Stimulated activated memory B cell treated with anti-CD40 and anti-IgM and Interleukin-4, amounts not matched to agents 10 μg/mL and 1 μg/mL and 100 μg/mL, for 72 hours (primary cell): Measurements from ENCODE around the gene GNG2.

ENCODE experiments used
- ATAC-seq: fragments of 150-1000 bp; cut with Tn5 transposase; 2 replicates; pipeline ENCODE4 v1.10.0; 2021
- H3K27ac Mint-ChIP-seq: one replicate; pipeline ENCODE4 v1.8.0; 2022; ENCODE audit warnings: mild to moderate bottlenecking, mixed read lengths
- H3K27me3 Mint-ChIP-seq: one replicate; pipeline ENCODE4 v1.8.0; 2022; ENCODE audit warnings: mixed read lengths
- H3K36me3 Mint-ChIP-seq: one replicate; pipeline ENCODE4 v1.8.0; 2022; ENCODE audit warnings: mixed read lengths
- H3K4me1 Mint-ChIP-seq: one replicate; pipeline ENCODE4 v1.8.0; 2022; ENCODE audit warnings: mixed read lengths
- H3K4me3 Mint-ChIP-seq: one replicate; pipeline ENCODE4 v1.8.0; 2022; ENCODE audit warnings: mild to moderate bottlenecking, moderate library complexity, mixed read lengths
- H3K9me3 Mint-ChIP-seq: one replicate; pipeline ENCODE4 v1.8.0; 2022; ENCODE audit warnings: mixed read lengths

Gene GNG2

DNA sequence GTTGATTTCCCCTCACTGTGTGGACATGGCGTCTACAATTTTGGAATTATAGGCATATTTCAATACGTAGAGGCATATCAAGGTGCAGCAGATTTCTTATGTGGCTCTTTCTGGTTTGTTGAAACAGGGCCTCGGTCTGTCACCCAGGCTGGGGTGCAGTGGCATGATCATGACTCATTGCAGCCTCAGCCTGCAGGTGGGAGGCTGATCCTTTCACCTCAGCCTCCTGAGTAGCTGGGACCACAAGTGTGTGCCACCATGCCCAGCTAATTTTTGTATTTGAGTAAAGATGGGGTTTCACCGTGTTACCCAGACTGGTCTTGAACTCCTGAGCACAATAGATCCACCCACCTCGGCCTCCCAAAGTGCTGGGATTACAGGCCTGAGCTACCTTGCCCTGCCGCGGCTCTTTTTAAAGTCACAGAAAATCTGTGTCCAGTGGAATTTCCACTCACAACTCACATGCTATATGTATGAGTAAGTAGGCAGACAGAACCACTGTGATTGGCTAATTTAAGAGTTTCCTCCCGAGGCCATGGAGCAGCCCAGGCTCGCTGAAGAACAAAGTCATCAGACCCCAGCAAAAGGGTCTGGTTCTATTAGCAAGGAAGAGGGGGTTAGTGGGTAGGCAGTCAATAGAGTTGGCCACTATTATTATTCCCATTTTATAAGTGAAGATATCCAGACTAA is 9.1 kb downstream of the GNG2 start:
- ATAC-seq = no peak
- H3K9me3 Mint-ChIP-seq = no peaks in the 10 kb centered on the region
- H3K27ac Mint-ChIP-seq = no peak overlapping the region
- peaks cover 48% of the 10 kb centered on the region for H3K4me1 Mint-ChIP-seq
- peak overlapping the region; percentile 36 for H3K4me3 Mint-ChIP-seq
- H3K27me3 Mint-ChIP-seq = no peaks in the 10 kb centered on the region
- H3K36me3 Mint-ChIP-seq = peaks cover 10% of the 10 kb centered on the region

DNA sequence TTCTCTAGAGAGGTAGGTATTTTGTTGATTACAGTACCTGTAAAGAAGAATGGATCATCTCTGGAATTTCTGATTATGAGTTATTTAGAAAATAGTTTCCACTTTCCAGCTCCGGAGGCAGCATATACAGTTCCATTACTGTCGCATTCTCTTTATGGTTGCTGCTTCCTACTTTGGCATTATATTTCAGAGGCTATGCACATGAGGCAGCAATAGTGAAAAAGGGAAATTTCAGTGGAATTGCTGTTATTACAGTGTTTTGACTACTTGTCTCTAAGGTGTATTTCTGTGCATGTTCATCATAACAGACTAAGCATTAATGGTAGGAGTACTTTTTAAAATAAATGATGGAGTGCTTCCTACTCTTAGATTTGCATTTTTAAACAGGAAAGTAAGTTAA is 10.2 kb downstream of the GNG2 start:
- H3K36me3 Mint-ChIP-seq = peaks cover 10% of the 10 kb centered on the region
- H3K4me3 Mint-ChIP-seq = no peak overlapping the region
- no peaks in the 10 kb centered on the region for H3K9me3 Mint-ChIP-seq
- no peak for ATAC-seq
- no peak overlapping the region for H3K27ac Mint-ChIP-seq
- H3K4me1 Mint-ChIP-seq = peaks cover 47% of the 10 kb centered on the region
- no peaks in the 10 kb centered on the region for H3K27me3 Mint-ChIP-seq

DNA sequence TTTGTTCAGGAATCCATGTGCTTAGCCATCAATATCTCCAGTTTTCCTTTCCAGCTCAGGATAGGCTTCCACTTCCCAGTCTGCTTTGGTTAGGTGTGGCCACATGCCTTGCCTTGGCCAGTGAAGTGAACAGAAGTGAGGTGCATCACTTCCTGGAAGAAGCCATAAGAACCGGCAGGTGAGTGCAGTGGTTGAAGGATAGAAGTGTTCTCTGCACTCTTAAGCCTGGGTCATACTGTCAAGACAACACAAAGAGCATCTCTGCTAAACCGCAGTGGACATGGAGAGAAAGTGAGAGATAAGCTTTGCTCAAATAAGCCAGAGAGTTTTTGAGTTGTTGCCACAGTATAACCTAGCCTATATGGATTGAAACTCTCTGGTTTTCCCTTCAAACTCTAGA is 11.4 kb downstream of the GNG2 start:
- peaks cover 10% of the 10 kb centered on the region for H3K36me3 Mint-ChIP-seq
- H3K4me1 Mint-ChIP-seq = peaks cover 47% of the 10 kb centered on the region
- peak overlapping the region; percentile 68 for H3K27ac Mint-ChIP-seq
- no peaks in the 10 kb centered on the region for H3K9me3 Mint-ChIP-seq
- H3K4me3 Mint-ChIP-seq = no peak overlapping the region
- ATAC-seq = no peak
- H3K27me3 Mint-ChIP-seq = no peaks in the 10 kb centered on the region

DNA sequence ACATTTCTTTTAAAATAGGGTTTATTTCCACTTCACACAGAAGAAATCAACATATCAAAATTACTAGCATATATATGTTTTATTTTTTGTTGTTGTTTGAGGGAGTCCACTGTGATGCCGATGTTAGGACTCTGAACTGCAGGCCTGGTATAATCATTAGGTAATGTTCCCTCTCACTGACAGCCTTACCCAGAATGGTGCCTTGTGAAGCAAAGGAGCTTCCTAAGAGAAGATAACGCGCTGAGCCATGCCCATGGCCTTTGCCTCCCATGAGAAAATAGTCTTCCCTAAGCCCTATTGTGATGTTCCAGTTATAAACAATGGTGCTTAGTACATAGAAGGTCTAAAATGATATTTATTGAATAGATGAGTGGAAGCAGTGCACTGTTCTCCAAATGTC is 12.0 kb downstream of the GNG2 start:
- Mint-ChIP-seq H3K36me3 (peaks cover 10% of the 10 kb centered on the region), H3K9me3 (no peaks in the 10 kb centered on the region), H3K27ac (peak overlapping the region; percentile 68), H3K4me3 (no peak overlapping the region), H3K27me3 (no peaks in the 10 kb centered on the region), H3K4me1 (peaks cover 51% of the 10 kb centered on the region)
- no peak for ATAC-seq

DNA sequence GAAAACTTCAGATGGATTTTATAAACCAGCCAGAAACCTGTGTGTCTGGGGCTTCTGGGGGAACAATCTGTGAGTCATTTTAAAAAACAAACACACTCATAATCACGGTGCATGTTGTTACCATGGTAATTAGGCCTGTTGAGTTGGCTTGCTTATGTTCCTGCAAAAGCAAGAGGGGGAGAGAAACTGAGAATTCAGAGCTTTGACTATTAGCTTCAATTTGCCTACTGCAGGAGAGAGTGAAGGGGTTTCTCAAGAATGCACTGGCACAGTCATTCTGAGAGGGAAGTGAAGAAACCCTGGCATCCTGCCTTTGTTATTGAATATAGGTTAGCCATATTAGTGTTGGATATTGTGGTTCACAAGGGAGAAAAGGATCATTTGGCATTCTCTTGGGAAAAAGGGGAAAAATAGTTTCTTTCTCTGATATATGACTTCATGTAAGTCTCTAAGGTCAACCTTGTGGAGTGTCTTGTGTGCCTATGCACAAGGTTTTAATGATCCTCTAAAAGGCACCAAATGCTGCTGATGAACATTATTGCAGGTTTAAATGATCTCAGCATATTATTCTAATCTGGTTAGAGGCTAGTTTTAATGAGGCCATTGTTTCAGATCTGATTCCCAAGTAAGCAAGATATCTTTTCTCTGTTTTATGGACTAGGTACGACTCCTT is 12.9 kb downstream of the GNG2 start:
- peak overlapping the region; percentile 68 for H3K27ac Mint-ChIP-seq
- H3K4me1 Mint-ChIP-seq = peaks cover 61% of the 10 kb centered on the region
- peaks cover 10% of the 10 kb centered on the region for H3K36me3 Mint-ChIP-seq
- H3K4me3 Mint-ChIP-seq = peak overlapping the region; percentile 3
- ATAC-seq = peak; percentile 94
- no peaks in the 10 kb centered on the region for H3K9me3 Mint-ChIP-seq
- H3K27me3 Mint-ChIP-seq = no peaks in the 10 kb centered on the region

DNA sequence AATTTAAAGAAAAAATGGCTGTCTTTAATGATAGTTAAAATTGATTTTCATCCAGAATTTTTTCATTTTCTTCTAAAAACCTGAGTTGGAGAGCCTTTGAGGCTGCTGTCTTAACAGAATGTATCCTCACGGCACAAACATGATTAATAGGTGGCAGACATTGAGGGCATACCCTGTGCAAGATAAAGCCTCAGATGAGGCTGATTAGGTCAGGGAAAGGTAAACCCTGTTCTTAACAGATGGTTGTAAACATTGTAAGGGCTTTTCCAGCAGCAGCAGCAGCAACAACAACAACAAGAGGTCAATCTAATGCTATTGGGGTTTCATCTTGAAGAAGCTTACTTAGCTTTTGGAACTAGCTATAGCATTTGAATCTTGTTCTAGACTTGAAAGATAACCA is 17.4 kb downstream of the GNG2 start:
- H3K4me1 Mint-ChIP-seq = peaks cover 60% of the 10 kb centered on the region
- H3K4me3 Mint-ChIP-seq = no peak overlapping the region
- H3K27me3 Mint-ChIP-seq = no peaks in the 10 kb centered on the region
- peaks cover 17% of the 10 kb centered on the region for H3K36me3 Mint-ChIP-seq
- no peaks in the 10 kb centered on the region for H3K9me3 Mint-ChIP-seq
- no peak for ATAC-seq
- peak overlapping the region; percentile 48 for H3K27ac Mint-ChIP-seq

DNA sequence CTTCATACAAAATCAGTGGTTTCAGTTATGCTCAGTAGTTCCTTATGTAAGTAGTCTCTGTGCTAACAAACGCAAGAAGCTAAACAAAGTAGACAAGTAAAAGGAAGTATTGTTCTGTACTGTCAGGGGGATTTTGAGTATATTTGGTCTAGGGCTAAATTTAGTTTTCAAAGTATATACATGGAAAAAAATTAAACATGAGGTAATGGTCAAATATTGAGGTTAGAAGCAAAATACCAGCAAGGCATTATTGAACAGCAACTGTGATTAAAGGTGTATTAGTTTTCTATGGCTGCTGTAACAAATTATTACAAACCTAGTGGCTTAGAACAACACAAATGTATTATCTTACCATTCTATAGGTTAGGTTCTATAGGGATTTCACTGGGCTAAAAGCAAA is 18.8 kb downstream of the GNG2 start:
- ATAC-seq = peak; percentile 81
- H3K27ac Mint-ChIP-seq = peak overlapping the region; percentile 62
- H3K4me1 Mint-ChIP-seq = peaks cover 60% of the 10 kb centered on the region
- H3K27me3 Mint-ChIP-seq = no peaks in the 10 kb centered on the region
- no peak overlapping the region for H3K4me3 Mint-ChIP-seq
- H3K36me3 Mint-ChIP-seq = peaks cover 11% of the 10 kb centered on the region
- H3K9me3 Mint-ChIP-seq = no peaks in the 10 kb centered on the region

DNA sequence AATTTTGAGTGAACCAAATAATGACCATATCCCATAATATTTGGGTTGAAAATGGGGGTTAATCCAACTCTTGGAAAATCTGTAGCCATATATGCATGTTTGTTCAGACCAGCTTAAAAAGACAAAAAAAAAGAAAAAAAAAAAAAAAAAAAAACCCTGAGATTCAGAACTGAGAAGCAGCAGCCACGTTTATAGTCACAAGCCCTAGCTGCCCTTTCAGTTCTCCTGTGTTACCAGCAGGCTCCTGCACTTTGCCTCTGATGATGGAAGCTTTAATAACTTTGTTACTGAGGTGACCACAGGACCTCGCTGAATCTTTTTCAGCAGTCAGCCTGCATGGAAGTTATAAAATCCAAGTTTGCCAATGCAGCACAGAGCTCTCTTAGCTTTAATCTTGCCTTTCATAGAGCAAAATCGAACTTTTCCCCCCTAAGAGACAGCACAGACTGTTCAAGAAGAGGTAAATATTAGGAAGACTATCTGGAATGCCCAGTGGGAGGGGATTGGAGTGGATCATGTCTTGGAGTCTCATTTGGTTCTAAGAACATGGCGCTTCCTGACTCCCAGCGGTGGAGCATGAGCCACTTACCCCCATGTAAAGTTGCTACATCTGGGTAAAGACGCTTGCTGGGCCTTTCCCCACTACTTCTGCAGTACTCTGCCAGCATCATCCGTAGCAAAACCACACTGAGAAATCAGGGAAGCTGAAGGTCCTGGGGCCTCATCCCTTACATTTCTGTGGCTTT is 20.6 kb downstream of the GNG2 start:
- Mint-ChIP-seq H3K27me3 (no peaks in the 10 kb centered on the region), H3K4me1 (peaks cover 64% of the 10 kb centered on the region), H3K4me3 (peak overlapping the region; percentile 38), H3K9me3 (no peaks in the 10 kb centered on the region), H3K27ac (peak overlapping the region; percentile 88), H3K36me3 (peaks cover 17% of the 10 kb centered on the region)
- peak; percentile 81 for ATAC-seq

DNA sequence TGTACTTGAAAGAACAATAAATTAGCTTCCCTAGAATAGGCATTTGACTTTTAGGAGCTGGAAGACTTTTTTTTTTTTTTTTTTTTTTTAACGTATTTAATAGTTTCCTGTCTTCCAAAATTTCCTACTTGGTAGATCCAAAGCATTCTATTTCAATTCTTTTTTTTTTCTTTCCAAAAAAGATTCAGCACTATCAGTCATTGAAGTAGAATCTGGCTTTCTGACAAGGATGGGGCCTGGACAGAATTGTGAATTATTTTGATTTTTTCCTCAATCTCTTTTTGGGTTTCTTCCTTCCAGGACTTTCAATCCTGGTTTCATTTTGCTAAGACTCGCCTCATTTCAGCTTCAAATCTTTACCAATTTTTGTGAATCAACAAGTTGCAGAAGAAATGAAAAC is 21.2 kb downstream of the GNG2 start:
- H3K36me3 Mint-ChIP-seq = peaks cover 17% of the 10 kb centered on the region
- peak overlapping the region; percentile 88 for H3K27ac Mint-ChIP-seq
- peaks cover 64% of the 10 kb centered on the region for H3K4me1 Mint-ChIP-seq

DNA sequence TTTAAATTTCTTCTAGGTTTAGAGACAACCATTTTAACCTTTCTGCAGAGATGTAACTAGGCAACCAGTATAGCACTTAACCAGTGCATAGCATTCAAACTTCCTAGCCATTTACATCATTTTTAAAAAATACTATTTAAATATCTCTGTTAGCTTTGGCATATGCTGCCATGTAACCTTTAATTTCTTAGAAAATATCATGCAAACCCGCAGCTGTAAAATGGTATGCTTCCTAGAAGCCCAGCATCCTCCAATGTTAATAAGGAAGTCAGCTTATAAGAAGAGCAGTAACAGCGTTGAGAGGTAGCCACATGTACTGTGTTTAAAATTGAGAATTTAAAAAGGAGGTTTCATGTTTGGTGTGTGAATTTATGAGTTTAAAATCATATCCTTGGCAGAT is 22.8 kb downstream of the GNG2 start:
- Mint-ChIP-seq H3K27me3 (no peaks in the 10 kb centered on the region), H3K36me3 (peaks cover 27% of the 10 kb centered on the region), H3K27ac (no peak overlapping the region), H3K9me3 (no peaks in the 10 kb centered on the region), H3K4me3 (no peak overlapping the region), H3K4me1 (peaks cover 51% of the 10 kb centered on the region)
- ATAC-seq = no peak

More for the DNA sequence above, 21.2 kb downstream of the GNG2 start:
- Mint-ChIP-seq H3K4me3 (no peak overlapping the region), H3K27me3 (no peaks in the 10 kb centered on the region), H3K9me3 (no peaks in the 10 kb centered on the region)
- no peak for ATAC-seq

DNA sequence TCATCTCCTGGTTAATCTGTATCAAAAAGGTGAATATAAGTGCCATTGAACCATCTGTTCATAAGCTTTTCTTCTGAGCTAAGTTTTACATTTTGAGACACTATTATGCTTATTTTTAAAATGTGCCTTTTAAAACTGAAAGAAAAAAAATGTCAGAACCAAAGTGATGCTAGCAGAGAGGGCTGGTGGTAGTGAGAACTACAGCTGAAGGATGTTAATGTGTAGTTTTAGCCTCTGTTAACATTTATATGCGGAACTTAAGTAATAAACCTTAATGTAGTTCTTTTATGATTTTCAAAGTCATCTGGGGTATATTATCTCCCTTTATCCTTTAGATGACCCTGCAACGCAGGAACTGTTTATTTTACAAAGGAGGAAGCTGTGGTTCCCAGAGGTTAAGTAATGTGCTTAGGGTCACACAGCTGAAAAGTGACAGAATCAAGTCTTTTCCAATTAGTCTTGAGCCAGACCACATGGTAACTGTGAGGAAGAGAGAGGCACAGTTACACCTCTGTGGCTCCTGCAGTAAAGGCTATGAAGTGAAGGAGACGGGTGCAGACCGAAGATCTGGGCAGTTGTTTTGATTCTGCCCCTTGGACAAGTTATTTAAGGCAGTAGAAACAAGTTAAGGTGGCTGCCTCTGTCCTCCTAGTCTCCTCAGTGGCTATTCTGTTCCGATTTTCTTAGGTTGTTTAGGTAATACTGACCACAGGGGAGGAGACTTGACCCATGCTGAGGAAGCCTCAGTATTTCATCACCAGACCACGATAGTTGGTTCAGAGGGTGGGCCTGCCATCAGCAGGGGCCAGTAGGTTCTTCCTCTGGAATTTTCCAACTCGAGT is 23.9 kb downstream of the GNG2 start:
- H3K4me3 Mint-ChIP-seq = no peak overlapping the region
- ATAC-seq = peak; percentile 71
- H3K9me3 Mint-ChIP-seq = no peaks in the 10 kb centered on the region
- peak overlapping the region; percentile 38 for H3K27ac Mint-ChIP-seq
- peaks cover 47% of the 10 kb centered on the region for H3K4me1 Mint-ChIP-seq
- H3K36me3 Mint-ChIP-seq = peaks cover 31% of the 10 kb centered on the region
- H3K27me3 Mint-ChIP-seq = no peaks in the 10 kb centered on the region

DNA sequence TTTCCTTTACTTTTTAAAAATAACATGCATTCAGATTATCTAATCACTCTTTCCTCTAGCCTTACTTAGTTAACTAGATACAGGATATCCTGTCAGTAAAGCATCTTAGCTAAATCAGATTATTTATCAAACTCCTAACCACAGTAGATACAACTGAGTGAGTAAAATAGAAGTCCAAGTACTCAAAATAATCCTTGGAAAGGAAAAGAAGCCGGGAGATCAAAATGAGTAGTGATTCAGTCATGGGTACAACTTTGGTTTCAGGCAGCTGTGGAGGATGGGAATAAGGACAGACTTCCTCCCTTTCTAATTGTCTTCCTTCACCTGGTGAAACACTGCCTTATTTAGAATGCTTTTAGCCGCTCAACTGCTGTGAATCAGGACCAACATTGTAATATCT is 29.4 kb downstream of the GNG2 start:
- Mint-ChIP-seq H3K27me3 (no peaks in the 10 kb centered on the region), H3K4me3 (no peak overlapping the region)
- ATAC-seq = no peak

DNA sequence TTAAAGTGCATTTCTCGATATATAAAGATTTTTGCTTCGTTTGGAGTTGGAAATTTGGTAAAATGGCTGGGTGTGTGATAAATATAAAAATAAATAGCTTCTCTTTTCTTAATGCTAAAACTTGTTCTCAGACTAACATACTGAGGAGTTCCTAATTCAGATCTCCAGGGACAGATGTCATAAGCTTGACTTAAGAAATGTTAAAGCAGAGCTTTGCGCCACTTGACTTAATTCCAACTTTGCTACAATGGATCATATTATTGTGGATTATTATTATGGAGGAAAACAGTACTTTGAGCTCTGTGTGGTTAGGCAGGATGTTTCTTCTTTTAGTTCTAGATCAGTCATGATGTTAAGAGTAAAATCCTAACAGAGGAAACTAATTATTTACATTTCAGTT is 33.8 kb downstream of the GNG2 start:
- no peaks in the 10 kb centered on the region for H3K9me3 Mint-ChIP-seq
- no peaks in the 10 kb centered on the region for H3K27me3 Mint-ChIP-seq
- H3K4me3 Mint-ChIP-seq = no peak overlapping the region
- no peak overlapping the region for H3K27ac Mint-ChIP-seq
- peaks cover 35% of the 10 kb centered on the region for H3K4me1 Mint-ChIP-seq
- ATAC-seq = no peak
- peaks cover 47% of the 10 kb centered on the region for H3K36me3 Mint-ChIP-seq

More for the DNA sequence above, 29.4 kb downstream of the GNG2 start:
- peaks cover 15% of the 10 kb centered on the region for H3K4me1 Mint-ChIP-seq
- peaks cover 33% of the 10 kb centered on the region for H3K36me3 Mint-ChIP-seq
- no peaks in the 10 kb centered on the region for H3K9me3 Mint-ChIP-seq
- no peak overlapping the region for H3K27ac Mint-ChIP-seq

DNA sequence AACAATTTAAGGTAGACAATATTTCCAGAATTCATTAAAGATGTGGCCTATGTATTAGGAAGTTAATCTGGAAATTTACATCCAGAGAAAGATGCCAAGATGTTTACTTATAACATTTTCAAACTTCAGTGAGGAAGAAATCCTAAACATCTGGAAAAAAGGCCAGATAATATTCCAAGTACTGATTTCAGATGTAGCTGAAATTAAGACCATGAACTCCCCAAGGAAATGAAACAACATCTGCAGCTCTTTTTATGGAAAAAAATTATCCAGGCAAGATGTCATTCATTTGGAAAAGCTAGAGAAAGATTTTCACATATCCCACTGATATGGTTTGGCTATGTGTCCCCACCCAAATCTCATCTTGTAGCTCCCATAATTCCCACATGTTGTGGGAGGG is 35.0 kb downstream of the GNG2 start:
- no peak for ATAC-seq
- H3K36me3 Mint-ChIP-seq = peaks cover 57% of the 10 kb centered on the region
- H3K9me3 Mint-ChIP-seq = no peaks in the 10 kb centered on the region
- H3K27ac Mint-ChIP-seq = no peak overlapping the region
- H3K4me1 Mint-ChIP-seq = peaks cover 37% of the 10 kb centered on the region
- H3K4me3 Mint-ChIP-seq = no peak overlapping the region
- H3K27me3 Mint-ChIP-seq = no peaks in the 10 kb centered on the region

DNA sequence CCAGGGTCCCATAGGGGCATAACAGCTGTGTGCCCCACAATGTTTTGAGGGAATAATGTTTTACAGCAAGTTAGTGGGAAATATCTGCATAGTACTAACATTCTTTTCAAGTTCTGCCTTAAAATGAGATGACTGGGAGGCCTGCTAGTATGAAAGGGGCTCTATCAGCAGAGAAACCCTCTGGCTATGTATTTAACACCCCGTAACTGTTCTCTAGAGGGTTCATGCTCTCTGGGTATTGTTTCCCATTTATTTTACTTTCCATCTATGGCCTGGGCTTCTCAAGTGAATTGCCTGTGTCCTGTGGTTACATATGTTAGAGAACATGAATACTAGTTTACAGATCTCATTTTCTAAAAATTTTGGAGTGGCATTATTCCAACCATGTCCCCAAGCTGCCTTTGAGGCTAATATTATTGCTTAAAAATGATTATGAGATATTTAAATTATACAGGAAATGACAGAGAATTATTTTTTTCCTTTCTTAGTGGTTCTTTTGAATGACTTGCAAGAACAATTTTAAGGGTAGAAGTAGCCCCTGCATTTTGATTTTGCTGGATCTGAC is 37.5 kb downstream of the GNG2 start:
- H3K4me1 Mint-ChIP-seq = peaks cover 42% of the 10 kb centered on the region
- no peaks in the 10 kb centered on the region for H3K9me3 Mint-ChIP-seq
- peaks cover 57% of the 10 kb centered on the region for H3K36me3 Mint-ChIP-seq
- H3K27ac Mint-ChIP-seq = no peak overlapping the region
- H3K27me3 Mint-ChIP-seq = no peaks in the 10 kb centered on the region
- ATAC-seq = no peak
- no peak overlapping the region for H3K4me3 Mint-ChIP-seq
